KBM-7 (cell line): Measurements from ENCODE around the gene MAP3K5.
"Not testable (repeated sequence)": the region's sequence is repeated elsewhere in the genome, so short reads cannot be mapped to it uniquely, and the experiment has no call there.

Experiments used
- DNase-seq: peaks from one replicate; pipeline ENCODE4 v3.0.0-alpha.2; 2015
- in situ Hi-C: fragments of 300-500 bp; cut with MboI; formaldehyde crosslinking; loops from 2 replicates; pipeline ENCODE4 v1.14.3; 2020; ENCODE audit warnings: low sequenced_read_pairs, low pct_unique_long_range_greater_than_20kb, mixed read lengths

The MAP3K5 gene

DNA sequence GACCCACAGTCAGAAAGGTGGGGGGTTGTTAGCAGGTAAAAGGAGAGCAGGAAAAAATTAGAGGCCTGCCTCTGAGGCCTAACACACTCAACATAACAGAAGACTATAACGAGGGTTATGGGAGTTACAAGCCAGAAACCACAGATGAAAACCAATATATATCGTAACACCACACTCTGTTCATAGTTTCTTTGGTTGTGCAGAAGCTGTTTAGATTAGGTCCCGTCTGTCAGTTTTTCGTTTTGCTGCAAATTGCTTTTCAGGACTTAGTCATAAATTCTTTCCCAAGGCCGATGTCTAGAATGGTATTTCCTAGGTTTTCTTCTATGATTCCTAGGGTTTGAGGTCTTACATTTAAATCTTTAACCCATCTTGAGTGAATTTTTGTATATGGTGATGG is 3.7 kb upstream of the MAP3K5 start:
- in situ Hi-C loops, result loop anchor here (25.0 kb wide), 1 partner anchor 434 kb away; no protein-coding TSS in a partner anchor
- no peak for DNase-seq

DNA sequence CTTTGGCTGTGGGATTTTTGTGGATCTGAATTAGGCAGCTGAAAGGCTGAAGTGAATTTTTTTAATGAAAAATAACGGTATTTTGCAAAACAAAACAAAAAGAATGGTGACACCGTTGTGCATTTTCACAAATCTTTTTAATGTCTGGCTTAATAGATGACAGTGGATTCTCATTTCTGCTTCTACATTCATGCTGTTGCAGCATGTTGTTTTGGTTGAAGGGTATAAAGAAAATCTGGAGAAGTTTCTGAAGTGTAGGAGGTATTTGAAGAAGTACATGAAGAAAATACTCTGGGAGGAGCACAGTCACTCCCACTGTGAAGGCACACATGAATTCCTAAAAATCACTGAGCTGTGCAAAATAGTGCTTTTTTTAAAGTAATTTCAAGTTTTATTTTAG is 3.1 kb upstream of the MAP3K5 start:
- in situ Hi-C loops, result loop anchor here (25.0 kb wide), 1 partner anchor 433 kb away; no protein-coding TSS in a partner anchor
- no peak for DNase-seq

DNA sequence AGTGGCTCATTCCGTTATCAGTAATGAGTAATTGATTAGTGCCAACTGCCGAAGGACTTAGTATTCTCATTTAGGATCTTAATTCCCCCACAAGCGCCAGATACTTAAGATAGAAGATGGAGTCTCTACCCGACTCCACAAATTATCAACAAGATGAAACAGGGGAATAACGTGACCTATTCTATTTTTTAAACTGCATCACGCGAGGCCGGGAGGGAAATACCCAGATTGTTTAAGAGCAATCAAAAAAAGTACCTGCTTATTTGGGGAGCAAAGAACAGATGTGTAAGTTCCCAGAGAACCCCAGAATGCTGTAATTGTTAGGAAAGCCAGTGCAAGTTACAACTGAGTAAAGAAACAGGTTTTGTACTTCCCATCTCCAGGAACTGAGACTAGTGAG is 1.1 kb upstream of the MAP3K5 start:
- DNase-seq, result no peak
- in situ Hi-C loops, result loop anchor here (25.0 kb wide), 1 partner anchor 431 kb away; no protein-coding TSS in a partner anchor

DNA sequence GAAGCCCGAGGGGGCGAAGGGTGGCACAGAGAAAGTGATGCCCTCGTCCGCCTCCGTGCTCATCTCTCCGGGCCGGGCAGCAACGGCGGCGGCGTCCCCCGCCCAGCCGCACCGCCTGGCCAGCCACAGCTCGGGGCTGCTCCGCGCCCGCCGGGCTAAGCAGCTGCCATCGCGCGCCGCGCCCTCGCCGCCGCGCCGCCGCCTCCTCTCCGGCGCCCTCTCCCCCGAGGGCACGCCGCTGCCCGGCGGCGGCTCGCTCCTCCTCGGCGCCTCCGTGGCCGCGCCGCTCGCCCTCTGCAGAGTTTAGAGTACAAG is 225 bp downstream of the MAP3K5 start:
- no peak for DNase-seq
- in situ Hi-C loops, result loop anchor here (25.0 kb wide), 1 partner anchor 430 kb away; no protein-coding TSS in a partner anchor

DNA sequence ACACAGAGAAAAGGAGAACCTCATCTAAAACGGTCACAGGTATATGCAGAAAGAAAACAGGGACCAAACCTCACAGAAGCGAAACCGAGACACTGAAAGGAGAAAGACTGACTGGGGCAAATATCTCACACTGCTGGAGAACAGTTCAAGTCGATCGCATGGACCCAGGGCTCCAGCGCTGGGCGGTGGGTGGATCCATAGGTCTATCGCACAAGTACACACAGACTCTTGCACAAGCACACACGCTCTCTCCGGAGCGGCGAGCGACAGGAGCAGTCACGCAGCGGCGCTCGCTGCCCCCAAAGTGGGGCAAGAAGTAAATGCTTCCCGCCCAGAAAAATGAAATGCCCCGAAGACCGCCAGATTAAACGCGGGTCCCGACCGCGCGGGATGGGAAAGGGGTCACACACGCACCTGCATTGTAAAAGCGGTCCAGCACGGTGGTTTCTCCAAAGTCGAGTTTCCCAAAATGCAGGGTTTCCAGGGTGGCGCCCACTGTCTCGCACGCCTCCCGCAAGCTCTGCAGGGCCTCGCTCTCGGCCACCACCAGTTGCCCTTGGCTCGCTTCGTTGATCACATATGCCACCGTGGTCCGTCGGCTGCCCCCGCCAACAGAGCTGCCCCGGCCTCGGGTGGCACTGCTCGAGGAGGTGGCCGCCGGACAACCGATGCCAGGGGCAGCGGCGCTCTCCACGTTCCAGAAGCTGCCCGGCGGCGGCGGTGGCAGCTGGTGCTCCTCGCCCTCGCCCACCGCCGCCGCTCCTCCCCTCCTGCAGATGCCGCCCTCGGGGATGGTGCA is 782 bp downstream of the MAP3K5 start:
- in situ Hi-C loops, result loop anchor here (25.0 kb wide), 1 partner anchor 429 kb away; no protein-coding TSS in a partner anchor
- DNase-seq, result peak; percentile 75

DNA sequence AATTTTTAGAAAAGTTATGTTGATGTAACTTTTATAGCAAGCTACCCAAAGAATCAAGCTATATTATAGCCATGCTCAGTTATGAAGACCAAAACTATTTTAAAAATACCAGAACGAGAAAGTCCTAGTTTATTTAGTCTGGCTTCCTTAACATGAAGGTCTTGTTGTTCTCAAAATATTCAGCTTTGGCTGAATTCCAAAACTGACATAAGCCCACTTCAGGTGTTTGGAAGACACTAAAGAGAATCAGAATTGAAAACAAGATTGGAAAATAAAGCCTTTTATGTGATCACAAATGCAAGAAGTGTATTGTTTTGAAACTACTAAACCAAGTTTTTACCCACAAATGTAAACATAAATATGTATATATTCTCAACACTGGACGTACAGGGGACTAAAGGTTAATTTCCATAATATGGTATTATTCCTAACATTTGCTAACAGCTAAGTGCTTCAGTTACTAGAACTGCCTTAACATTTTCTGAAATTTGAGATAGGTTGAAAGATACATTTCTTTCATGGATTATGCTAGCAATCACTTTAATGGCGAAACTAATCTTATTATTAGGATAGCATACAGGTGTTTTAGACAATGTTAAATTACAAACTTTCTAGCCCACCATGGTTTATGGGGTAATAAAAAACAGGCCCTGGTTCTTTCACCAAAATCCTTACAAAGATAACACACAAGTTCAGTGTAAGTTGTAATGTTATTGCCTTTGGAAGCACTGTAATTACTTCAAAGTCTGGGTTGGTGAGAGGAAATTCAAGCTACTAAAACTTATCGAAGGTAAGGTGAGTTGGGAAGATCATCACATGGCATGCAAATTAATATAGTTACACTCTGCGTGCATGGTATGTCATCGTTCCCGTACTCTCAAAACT is 1.6 kb downstream of the MAP3K5 start:
- in situ Hi-C loops, result loop anchor here (25.0 kb wide), 1 partner anchor 428 kb away; no protein-coding TSS in a partner anchor
- no peak for DNase-seq

DNA sequence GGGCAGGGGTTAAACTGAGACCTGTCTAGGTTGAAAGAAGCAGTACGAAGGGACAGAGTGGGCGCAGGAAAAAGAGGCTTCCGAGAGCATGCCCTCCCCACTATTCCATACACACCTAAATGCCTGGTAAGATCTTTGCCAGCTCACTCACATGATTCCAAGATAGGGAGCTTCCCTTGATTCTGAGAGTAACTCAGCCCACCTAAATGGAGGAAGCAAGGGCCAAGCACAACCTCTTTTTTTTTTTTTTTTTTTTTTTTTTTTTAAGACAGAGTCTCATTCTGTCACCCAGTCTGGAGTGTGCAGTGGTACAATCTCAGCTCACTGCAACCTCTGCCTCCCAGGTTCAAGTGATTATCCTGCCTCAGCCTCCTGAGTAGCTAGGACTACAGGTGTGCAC is 2.8 kb downstream of the MAP3K5 start:
- in situ Hi-C loops, result loop anchor here (25.0 kb wide), 1 partner anchor 427 kb away; no protein-coding TSS in a partner anchor
- DNase-seq, result not testable (repeated sequence)

DNA sequence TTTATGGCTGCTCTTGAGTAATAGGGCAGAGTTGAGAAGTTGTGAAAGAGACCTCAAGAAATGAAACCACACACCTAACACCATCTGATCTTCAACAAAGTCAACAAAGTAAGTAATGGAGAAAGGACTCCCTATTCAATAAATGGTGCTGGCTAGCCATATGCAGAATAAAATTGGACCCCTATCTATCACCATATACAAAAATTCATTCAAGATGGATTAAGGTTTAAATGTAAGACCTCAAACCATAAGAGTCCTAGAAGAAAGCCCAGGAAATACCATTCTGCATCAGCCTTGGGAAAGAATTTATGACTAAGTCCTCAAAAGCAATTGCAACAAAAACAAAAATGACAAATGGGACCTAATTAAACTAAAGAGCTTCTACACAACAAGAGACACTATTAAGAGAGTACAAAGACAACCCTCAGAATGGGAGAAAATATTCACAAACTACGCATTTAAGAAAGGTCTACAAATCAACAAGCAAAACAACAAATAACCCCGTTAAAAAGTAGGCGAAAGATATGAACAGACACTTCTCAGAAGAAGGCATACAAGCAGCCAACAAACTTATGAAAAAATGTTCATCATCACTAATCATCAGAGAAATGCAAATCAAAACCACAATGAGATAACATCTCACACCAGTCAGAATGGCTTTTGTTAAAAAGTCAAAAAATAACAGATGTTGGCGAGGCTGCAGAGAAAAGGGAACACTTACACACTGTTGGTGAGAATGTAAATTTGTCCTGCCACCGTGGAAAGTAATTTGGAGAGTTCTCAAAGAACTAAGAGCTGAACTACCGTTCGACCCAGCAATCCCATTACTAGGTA is 4.0 kb downstream of the MAP3K5 start:
- peak; percentile 47 for DNase-seq
- in situ Hi-C loops, result loop anchor here (25.0 kb wide), 1 partner anchor 426 kb away; no protein-coding TSS in a partner anchor

DNA sequence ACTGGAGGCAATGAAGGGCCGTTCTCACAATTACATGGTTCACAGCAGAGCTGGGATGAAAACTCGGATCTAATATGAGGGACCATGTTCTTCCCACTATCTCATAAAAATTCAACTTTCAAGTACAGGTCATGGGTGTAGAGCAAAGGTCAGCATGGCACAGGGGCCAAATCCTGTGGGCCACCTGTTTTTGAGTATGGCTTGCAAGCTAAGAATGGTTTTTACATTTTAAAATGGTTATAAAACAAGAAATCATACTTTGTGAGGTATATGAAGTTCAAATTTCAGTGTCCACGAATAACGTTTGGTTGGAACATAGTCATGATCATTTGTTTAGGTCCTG is 4.6 kb downstream of the MAP3K5 start:
- in situ Hi-C loops, result loop anchor here (25.0 kb wide), 1 partner anchor 425 kb away; no protein-coding TSS in a partner anchor
- DNase-seq, result no peak

DNA sequence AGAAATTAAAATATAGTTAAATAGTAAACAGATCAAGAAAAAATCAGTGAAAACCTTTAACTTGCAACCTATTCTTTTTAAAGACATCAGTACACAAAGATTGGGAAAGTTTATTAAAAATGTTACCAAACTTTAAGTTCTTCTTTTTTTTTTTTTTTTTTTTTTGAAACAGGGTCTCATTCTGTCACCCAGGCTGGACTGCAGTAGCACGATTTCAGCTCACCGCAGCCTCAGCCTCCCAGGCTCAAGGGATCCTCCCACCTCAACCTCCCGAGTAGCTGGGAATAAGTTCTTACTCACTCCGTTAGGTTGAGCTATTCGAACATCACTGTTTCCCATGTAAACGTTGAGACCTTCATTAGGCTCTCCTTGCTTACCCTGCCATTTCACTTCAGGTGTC is 5.6 kb downstream of the MAP3K5 start:
- DNase-seq, result no peak
- in situ Hi-C loops, result loop anchor here (25.0 kb wide), 1 partner anchor 424 kb away; no protein-coding TSS in a partner anchor

DNA sequence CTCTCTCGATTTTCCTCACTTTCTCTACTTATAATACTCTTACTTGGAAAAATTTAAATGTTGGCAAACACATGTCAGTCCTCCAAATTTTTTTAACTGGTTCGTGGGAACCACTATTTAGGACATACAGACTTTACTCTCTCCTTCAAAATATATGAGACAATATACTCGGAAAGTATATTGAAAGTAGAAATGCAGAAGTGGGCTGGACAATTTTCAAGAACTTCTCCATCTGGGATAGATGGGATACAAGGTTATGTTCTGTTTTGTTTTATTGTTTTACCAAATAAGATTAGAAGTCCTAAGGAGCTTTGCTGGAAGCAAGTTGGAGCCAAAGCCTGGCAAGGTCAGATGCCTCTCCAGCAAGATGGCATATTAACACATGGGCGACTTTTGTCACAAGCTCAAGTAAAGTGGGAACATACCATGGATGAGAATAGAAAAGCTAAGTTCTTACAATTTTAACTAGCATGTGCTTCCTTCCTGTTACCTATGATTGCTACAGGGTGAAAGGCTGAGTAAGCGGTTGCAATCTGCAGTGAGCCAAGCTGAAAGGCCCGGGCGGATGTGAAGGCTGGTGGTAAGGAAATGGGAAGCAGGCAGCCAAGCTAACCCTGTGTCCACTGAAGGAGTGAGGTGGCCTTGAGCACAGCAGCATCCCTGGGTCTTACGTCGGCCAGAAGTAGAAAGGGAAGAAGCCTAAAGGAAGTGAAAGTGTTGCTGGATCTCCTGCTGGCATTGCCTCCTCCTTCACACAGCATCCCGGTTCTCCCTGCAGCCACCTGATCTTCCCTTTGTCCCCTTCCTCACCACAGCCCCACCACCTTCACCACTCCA is 7.1 kb downstream of the MAP3K5 start:
- in situ Hi-C loops, result loop anchor here (25.0 kb wide), 1 partner anchor 423 kb away; no protein-coding TSS in a partner anchor
- DNase-seq, result peak; percentile 90

DNA sequence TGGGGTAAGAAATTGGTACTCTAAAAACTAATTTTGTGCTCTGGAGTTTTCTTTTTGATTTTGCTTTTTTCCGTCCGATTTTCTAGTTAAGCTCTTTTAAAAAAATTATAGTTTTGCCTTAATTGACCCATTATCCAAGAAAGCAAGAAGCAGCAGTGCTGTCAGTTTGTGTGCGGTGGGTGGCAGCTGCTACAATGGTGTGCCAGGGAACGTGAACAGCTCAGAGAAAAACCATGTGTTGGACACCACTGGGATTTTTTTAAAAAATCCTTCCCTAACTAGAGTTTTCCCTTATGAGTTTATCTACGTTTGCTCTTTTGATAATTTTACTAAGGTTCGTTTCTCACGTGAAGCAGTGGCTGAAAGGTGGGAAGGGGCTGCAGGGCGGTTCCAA is 8.0 kb downstream of the MAP3K5 start:
- in situ Hi-C loops, result loop anchor here (25.0 kb wide), 1 partner anchor 422 kb away; no protein-coding TSS in a partner anchor
- DNase-seq, result no peak

DNA sequence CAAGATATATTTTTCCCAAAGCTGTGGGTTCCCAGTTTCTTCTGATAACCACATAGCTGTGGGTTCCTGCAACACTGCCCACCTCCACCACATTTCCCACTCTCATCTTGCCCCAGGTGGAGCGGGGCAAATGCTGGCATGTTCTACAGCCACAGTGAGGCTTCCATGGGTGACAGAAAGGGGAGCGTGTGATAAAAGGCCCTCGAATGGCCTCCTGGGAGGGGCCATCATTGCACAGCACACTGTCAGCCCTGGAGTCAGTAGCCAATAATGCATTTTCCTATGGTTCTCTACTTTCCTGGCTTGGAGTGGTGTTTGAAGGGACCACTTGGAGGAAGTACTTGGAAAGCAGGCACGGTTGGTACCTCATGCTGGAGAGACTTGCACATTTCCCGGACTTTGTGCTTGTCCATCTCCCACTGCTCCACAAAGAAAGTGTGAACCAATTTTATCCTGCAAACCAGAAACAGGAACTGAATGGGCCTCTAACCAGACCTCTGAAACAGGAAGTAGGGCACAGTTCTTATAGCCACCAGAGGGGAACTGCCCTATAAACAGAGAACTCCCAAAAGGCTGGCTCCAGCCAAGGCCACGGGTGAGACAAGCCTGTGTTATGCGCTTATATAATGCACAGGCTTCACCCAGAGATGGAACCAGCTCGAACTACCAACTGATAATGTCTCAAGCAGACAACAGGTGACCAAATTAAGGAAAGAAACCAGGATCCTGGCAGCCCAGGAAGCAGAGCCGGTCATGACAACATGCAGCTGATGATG is 8.6 kb downstream of the MAP3K5 start:
- DNase-seq, result peak; percentile 91
- in situ Hi-C loops, result loop anchor here (25.0 kb wide), 1 partner anchor 421 kb away; no protein-coding TSS in a partner anchor

DNA sequence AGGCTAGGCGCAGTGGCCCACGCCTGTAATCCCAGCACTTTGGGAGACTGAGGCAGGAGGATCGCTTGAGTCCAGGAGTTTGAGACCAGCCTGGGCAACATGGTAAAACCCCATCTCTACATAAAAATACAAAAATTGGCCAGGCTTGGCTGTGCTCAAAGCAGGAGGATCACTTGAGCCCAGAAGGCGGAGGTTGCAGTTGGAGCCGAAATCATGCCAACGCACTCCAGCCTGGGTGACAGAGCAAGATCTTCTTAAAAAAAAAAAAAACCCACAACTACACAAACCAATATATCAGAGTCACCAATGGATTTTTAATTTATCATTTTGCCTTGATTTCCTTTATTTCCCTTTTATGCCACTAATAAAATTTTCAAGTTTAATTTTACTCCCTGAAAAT is 9.3 kb downstream of the MAP3K5 start:
- no peak for DNase-seq
- in situ Hi-C loops, result loop anchor here (25.0 kb wide), 1 partner anchor 421 kb away; no protein-coding TSS in a partner anchor

DNA sequence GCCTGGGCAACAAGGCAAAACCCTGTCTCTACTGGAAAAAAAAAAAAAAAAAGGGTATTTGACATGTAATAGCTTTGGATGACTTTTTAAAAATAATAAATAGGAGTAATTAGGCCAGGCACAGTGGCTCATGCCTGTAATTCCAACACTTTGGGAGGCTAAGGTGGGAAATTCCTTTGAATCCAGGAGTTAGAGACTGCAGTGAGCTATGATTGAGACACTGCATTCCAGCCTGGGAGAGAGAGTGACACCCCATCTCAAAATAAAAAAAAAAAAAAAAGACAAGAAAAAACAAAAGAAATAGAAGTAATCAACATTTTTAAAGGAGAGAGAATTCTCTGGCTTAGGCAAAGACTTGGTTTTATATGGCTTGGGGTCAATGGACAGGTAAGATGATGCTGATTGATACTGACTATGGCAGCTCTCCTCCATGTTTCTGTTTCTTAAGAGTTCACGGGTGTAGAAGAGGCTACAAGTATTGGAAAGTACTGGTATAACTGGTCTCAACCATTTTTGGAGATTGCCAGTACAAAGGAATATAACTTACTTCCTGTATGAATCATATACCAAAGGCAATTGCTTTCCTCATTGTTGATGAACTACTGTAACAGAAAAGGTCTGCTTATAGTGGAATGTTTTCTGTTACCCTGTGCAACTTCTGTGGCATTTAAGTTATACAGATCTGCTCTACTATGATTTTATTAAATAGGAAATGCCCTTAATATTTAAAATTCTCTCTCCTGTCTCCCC is 10.1 kb downstream of the MAP3K5 start:
- in situ Hi-C loops, result loop anchor here (25.0 kb wide), 1 partner anchor 420 kb away; no protein-coding TSS in a partner anchor
- DNase-seq, result no peak

DNA sequence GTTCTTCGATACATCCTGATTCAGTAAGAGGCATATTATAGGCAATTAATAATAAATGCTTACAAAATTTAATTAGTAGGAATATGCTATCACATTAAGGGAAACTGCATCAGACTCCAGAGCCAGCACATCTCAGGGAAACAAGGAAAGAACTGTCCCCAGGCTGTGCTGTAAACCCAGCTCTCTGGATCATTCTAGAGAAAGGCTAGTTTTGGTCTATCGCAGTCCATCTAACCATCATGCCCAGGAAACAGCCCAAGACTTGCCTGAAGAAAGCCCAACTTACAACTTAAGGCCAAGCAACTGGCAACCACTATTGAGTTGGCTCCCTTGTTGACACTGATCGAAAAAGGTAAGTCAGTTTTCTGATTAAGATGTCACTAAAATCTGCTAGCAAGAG is 11.3 kb downstream of the MAP3K5 start:
- no peak for DNase-seq
- in situ Hi-C loops, result loop anchor here (25.0 kb wide), 1 partner anchor 419 kb away; no protein-coding TSS in a partner anchor
